ENCODE measurements around the gene CCR7. TPM values are rescaled to one million over a fixed set of nuclear protein-coding genes. Genes with fewer than 3 reads are reported as not detected.
A peak's percentile ranks its signal among the peaks of the same experiment; 100 is the strongest.

Gene CCR7
- total RNA-seq, 6 experiments from 2014 or later, result 0.12 to 0.58 (median 0.28) TPM; not detected in 2

GRCh38 chr17:40607641-40608040 lies 42.4 kb upstream of the CCR7 start:
- Histone ChIP-seq H3K36me3 (no peaks in the 10 kb centered on the region), H3K9me3 (no peaks in the 10 kb centered on the region), H3K4me1 (no peaks in the 10 kb centered on the region), H3K27ac (no peak overlapping the region), H3K27me3 (no peaks in the 10 kb centered on the region), H3K4me3 (no peak overlapping the region)
- ATAC-seq (peak in 1 of 4 donors; percentile 19), DNase-seq (no peak)
- intact Hi-C loops (cut with DNase I), result no loop called here
- 86% methylated on average over 1 of the region's 5 CpGs for WGBS (ENCODE audit: insufficient coverage, low coverage, low lambda C conversion rate, missing lambda C conversion rate)
- TF ChIP-seq CTCF (IDR thresholded peaks at IDR 0.05), result no peak
- no peak for TF ChIP-seq POLR2A (IDR thresholded peaks at IDR 0.05)

- DNase-seq, result no peak
- no peak overlapping the region for H3K27ac ChIP-seq
- no peaks in the 10 kb centered on the region for H3K27me3 ChIP-seq
- TF ChIP-seq CTCF (IDR thresholded peaks at IDR 0.05), result no peak
- TF ChIP-seq POLR2A (IDR thresholded peaks at IDR 0.05), result no peak
- no peak overlapping the region for H3K4me3 ChIP-seq
- intact Hi-C loops (cut with DNase I), result no loop called here
- H3K36me3 ChIP-seq, result no peaks in the 10 kb centered on the region
- ATAC-seq, result no peak
- no peaks in the 10 kb centered on the region for H3K4me1 ChIP-seq
- WGBS (ENCODE audit: insufficient coverage, low coverage, low lambda C conversion rate, missing lambda C conversion rate), result 73% methylated on average over 10 of the region's 10 CpGs
- no peaks in the 10 kb centered on the region for H3K9me3 ChIP-seq
Measured at GRCh38 chr17:40606548-40607353, 41.5 kb upstream of the CCR7 start.

- H3K27ac ChIP-seq, result no peak overlapping the region
- no peaks in the 10 kb centered on the region for H3K9me3 ChIP-seq
- H3K36me3 ChIP-seq, result no peaks in the 10 kb centered on the region
- H3K27me3 ChIP-seq, result no peaks in the 10 kb centered on the region
- H3K4me3 ChIP-seq, result no peak overlapping the region
- no peak for DNase-seq
- WGBS (ENCODE audit: insufficient coverage, low coverage, low lambda C conversion rate, missing lambda C conversion rate), result 94% methylated on average over 4 of the region's 6 CpGs
- no peak for TF ChIP-seq POLR2A (IDR thresholded peaks at IDR 0.05)
- no peak for TF ChIP-seq CTCF (IDR thresholded peaks at IDR 0.05)
- no peak for ATAC-seq
- no peaks in the 10 kb centered on the region for H3K4me1 ChIP-seq
- intact Hi-C loops (cut with DNase I), result no loop called here
Measured at GRCh38 chr17:40605306-40605705, 40.0 kb upstream of the CCR7 start.

- Histone ChIP-seq H3K9me3 (no peaks in the 10 kb centered on the region), H3K36me3 (no peaks in the 10 kb centered on the region), H3K27ac (no peak overlapping the region), H3K27me3 (no peaks in the 10 kb centered on the region), H3K4me1 (no peaks in the 10 kb centered on the region), H3K4me3 (no peak overlapping the region)
- no peak for TF ChIP-seq CTCF (IDR thresholded peaks at IDR 0.05)
- TF ChIP-seq POLR2A (IDR thresholded peaks at IDR 0.05), result no peak
- ATAC-seq (peak; percentile 35 to 50 (median 42)), DNase-seq (no peak)
- intact Hi-C loops (cut with DNase I), result no loop called here
- WGBS (ENCODE audit: insufficient coverage, low coverage, low lambda C conversion rate, missing lambda C conversion rate), result 82% methylated on average over 7 of the region's 8 CpGs
Measured at GRCh38 chr17:40604327-40605080, 39.2 kb upstream of the CCR7 start.
